Measurements from ENCODE around the gene RFTN1. TPM values are rescaled to one million over a fixed set of nuclear protein-coding genes. Genes with fewer than 3 reads are reported as not detected.

Gene RFTN1
- total RNA-seq, 1 donor from 2014 or later = 6.4 TPM

DNA sequence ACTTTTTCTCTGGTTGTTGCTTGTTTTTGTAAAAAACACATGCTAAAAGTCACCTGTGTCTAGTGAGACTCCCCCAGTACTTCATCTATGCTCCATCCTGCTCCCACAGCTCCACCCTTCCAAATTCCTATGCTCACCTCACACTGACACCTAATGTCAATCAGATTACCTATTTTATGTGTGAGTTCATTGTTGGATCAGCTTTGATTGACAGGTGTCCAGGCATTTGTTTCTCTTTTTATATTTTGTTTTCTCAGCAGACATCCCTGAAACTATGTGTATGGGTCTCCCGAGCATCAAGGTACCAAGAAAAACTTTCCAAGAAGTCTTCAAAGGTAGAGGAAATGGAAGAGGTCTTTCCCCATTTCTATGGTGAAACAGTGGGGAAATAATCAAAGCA lies 13.4 kb downstream of the RFTN1 start:
- H3K36me3 Mint-ChIP-seq (ENCODE audit: unreplicated experiment) = peaks cover 6% of the 10 kb centered on the region
- H3K27me3 Mint-ChIP-seq (ENCODE audit: unreplicated experiment) = no peaks in the 10 kb centered on the region
- no peak for DNase-seq
- no peak overlapping the region for H3K4me3 Mint-ChIP-seq (ENCODE audit: unreplicated experiment)
- TF ChIP-seq, protein P1, sequence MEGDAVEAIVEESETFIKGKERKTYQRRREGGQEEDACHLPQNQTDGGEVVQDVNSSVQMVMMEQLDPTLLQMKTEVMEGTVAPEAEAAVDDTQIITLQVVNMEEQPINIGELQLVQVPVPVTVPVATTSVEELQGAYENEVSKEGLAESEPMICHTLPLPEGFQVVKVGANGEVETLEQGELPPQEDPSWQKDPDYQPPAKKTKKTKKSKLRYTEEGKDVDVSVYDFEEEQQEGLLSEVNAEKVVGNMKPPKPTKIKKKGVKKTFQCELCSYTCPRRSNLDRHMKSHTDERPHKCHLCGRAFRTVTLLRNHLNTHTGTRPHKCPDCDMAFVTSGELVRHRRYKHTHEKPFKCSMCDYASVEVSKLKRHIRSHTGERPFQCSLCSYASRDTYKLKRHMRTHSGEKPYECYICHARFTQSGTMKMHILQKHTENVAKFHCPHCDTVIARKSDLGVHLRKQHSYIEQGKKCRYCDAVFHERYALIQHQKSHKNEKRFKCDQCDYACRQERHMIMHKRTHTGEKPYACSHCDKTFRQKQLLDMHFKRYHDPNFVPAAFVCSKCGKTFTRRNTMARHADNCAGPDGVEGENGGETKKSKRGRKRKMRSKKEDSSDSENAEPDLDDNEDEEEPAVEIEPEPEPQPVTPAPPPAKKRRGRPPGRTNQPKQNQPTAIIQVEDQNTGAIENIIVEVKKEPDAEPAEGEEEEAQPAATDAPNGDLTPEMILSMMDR (IDR thresholded peaks at IDR 0.05; ENCODE audit: partially characterized antibody, unreplicated experiment) = no peak
- peaks cover 6% of the 10 kb centered on the region for H3K4me1 Mint-ChIP-seq (ENCODE audit: low read depth, unreplicated experiment)
- H3K9me3 Mint-ChIP-seq (ENCODE audit: unreplicated experiment) = no peaks in the 10 kb centered on the region
- H3K27ac Mint-ChIP-seq (ENCODE audit: unreplicated experiment) = no peak overlapping the region

DNA sequence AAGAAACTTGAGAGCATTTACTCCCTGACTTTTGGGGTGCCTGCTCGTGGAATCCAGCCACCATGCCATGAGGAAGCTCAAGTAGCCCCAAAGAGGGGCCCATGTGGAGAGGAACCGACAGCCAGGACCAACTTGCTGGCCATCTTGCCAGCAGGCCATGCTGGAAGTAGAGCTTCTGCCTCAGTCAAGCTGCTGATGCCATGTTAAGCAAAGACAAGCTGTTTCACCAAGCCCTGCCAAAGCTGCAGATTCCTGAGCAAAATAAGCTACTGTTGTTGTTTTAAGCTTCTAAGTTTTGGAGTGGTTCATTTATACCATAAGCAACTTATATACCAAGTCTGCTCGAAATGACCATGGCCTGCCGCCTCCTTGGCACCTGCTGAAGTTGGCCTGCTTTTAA lies 14.1 kb downstream of the RFTN1 start:
- no peak for DNase-seq
- Mint-ChIP-seq H3K36me3 (ENCODE audit: unreplicated experiment) (no peaks in the 10 kb centered on the region), H3K4me1 (ENCODE audit: low read depth, unreplicated experiment) (peaks cover 5% of the 10 kb centered on the region), H3K27me3 (ENCODE audit: unreplicated experiment) (no peaks in the 10 kb centered on the region), H3K4me3 (ENCODE audit: unreplicated experiment) (no peak overlapping the region), H3K27ac (ENCODE audit: unreplicated experiment) (no peak overlapping the region), H3K9me3 (ENCODE audit: unreplicated experiment) (no peaks in the 10 kb centered on the region)
- TF ChIP-seq, protein P1 (IDR thresholded peaks at IDR 0.05; ENCODE audit: partially characterized antibody, unreplicated experiment) = no peak

DNA sequence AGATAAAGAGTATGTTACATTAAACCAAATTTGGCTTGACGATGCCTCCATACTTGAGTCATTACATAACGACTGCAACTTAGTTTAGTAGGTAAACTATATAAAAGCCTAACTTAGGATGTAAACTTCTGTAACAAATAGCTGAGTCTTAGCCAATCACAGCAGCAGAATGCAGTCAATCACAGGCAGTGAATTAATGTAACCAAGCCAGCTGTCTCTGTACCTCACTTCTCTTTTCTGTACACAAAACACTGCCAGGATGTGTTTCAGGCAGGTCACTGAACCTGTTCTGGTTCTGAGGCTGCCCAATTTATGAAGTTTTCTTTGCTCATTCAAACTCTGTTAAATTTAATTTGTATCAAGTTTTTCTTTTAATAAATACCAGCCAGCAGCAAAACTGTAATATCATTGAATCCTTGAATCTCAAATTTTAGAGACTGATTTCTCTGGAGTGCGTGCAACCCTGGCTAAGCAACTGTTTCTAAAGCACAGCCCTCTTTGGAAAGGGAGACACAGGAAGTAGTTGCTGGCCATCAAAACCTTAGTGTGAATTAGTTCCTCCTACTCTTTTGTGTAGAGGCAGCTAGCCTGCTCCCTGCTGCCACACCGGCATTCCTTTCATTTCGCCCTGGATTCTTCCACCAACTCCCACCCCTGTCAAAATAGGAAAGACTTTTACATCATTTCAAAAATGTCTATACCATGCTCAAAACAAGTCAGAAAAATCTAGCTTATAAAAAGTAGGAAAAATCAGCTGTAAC lies 15.2 kb downstream of the RFTN1 start:
- DNase-seq = no peak
- Mint-ChIP-seq H3K4me1 (ENCODE audit: low read depth, unreplicated experiment) (peaks cover 5% of the 10 kb centered on the region), H3K9me3 (ENCODE audit: unreplicated experiment) (no peaks in the 10 kb centered on the region), H3K27me3 (ENCODE audit: unreplicated experiment) (no peaks in the 10 kb centered on the region), H3K4me3 (ENCODE audit: unreplicated experiment) (no peak overlapping the region), H3K36me3 (ENCODE audit: unreplicated experiment) (no peaks in the 10 kb centered on the region), H3K27ac (ENCODE audit: unreplicated experiment) (no peak overlapping the region)
- TF ChIP-seq, protein P1 (IDR thresholded peaks at IDR 0.05; ENCODE audit: partially characterized antibody, unreplicated experiment) = no peak

DNA sequence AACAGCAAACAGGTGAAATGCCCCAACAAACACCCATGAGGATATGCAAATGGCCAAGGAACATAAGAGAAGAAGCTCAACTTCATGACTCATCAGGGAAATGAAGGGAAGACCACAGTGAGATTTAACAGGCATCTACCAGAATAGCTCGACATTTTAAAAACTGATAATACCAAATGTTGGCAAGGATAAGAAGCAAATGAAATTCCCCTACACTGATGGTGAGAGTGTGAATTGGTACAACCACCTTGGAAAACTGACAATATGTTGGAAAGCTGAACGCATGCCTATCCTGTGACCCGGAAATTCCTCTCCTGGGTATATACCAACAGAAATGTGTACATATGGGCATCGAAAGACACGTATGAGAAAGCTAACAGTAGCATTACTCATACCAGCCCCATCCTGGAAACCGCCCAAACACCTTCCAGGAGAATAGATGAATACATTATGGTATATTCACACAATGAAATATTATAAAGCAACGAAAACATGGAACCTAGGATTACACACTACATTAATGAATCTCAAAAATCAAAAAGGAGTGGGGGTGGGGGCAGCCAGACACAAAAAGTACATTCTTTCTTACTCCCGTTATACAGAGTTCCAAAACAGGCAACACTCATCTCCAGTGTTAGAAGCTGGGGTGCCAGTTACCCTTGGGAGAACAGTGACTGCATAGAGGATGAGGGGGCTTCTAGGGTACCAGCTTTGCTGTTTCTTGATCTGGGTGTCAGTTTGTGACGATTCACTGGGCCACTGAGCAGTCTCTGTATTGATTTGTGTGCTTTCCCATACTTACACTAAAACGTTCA lies 16.9 kb downstream of the RFTN1 start:
- Mint-ChIP-seq H3K4me3 (ENCODE audit: unreplicated experiment) (no peak overlapping the region), H3K27ac (ENCODE audit: unreplicated experiment) (no peak overlapping the region), H3K4me1 (ENCODE audit: low read depth, unreplicated experiment) (peaks cover 2% of the 10 kb centered on the region), H3K36me3 (ENCODE audit: unreplicated experiment) (no peaks in the 10 kb centered on the region), H3K9me3 (ENCODE audit: unreplicated experiment) (no peaks in the 10 kb centered on the region), H3K27me3 (ENCODE audit: unreplicated experiment) (no peaks in the 10 kb centered on the region)
- DNase-seq = no peak
- TF ChIP-seq, protein P1 (IDR thresholded peaks at IDR 0.05; ENCODE audit: partially characterized antibody, unreplicated experiment) = no peak

DNA sequence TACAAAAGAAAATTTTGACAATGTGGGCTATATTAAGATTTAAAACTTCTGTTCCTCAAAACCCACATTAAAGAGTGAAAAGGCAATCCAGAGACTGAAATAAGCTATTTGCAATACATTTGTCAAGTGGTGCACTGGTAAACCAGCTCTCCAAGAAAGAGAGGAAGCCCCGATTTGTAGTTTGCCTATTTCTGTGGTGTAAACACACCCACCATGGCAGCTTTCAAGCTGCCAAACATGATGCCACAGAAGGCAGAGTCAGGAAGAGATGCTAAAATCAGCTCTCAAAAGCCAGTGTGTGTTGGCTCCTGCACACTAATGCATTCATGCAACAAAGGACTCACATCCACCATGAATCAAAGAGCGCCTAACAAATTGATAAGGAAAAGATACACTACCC lies 17.5 kb downstream of the RFTN1 start:
- Mint-ChIP-seq H3K4me3 (ENCODE audit: unreplicated experiment) (no peak overlapping the region), H3K9me3 (ENCODE audit: unreplicated experiment) (peaks cover under 1% of the 10 kb centered on the region), H3K27me3 (ENCODE audit: unreplicated experiment) (no peaks in the 10 kb centered on the region), H3K36me3 (ENCODE audit: unreplicated experiment) (peaks cover 4% of the 10 kb centered on the region), H3K27ac (ENCODE audit: unreplicated experiment) (no peak overlapping the region), H3K4me1 (ENCODE audit: low read depth, unreplicated experiment) (peaks cover 2% of the 10 kb centered on the region)
- DNase-seq = no peak
- TF ChIP-seq, protein P1 (IDR thresholded peaks at IDR 0.05; ENCODE audit: partially characterized antibody, unreplicated experiment) = no peak
